ENCODE results near the gene SCAMP4.

The SCAMP4 gene

GRCh38 chr19:1912760-1913505 lies 7.7 kb downstream of the SCAMP4 start:
- no peak for DNase-seq (ENCODE audit: low read depth)

DNA sequence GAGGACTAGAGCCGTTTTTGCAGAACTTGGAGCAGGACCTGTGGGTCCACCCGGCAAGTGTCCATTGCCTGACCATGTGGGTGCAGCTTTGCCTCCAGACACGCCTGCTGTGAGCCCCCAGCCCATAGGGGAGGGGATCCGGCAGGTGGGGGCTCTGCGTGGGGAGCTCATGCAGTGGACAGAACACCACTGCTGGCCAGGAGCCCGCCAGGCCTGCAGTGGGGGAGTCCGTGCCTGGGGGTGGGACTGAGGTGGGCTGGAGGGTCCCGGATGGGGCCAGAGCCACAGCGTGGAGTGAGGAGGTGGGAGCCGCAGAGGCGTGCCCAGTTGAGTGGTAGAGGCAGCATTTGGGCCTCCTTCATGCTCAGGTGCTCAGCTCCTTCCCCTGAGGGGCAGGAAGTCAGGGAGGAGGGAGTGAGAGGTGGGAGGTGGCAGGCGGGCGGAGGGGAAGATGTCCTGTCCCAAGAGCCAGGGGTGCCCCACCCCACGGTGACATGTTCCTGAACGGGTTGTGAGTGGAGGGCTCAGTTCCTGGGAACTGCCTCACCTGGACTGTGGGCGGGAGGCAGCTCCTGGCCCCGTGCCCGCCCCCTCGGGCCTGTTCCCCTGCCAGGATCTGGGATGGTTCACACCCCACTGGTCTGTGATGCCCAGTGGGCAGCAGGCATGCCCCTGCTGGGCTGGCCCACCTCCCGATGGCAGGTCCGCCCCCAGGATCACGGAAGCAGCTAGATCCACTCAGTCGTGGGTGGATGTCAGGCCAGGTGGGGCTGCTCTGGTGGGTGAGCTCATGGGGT lies 8.8 kb downstream of the SCAMP4 start:
- no peak for DNase-seq (ENCODE audit: low read depth)

- DNase-seq (ENCODE audit: low read depth) = no peak
Observed at GRCh38 chr19:1914826-1915341, 9.7 kb downstream of the SCAMP4 start.

- no peak for DNase-seq (ENCODE audit: low read depth)
Observed at GRCh38 chr19:1917146-1917545, 11.9 kb downstream of the SCAMP4 start.

GRCh38 chr19:1917926-1918325 lies 12.7 kb downstream of the SCAMP4 start:
- no peak for DNase-seq (ENCODE audit: low read depth)

GRCh38 chr19:1918975-1919374 lies 13.8 kb downstream of the SCAMP4 start:
- DNase-seq (ENCODE audit: low read depth) = no peak

DNA sequence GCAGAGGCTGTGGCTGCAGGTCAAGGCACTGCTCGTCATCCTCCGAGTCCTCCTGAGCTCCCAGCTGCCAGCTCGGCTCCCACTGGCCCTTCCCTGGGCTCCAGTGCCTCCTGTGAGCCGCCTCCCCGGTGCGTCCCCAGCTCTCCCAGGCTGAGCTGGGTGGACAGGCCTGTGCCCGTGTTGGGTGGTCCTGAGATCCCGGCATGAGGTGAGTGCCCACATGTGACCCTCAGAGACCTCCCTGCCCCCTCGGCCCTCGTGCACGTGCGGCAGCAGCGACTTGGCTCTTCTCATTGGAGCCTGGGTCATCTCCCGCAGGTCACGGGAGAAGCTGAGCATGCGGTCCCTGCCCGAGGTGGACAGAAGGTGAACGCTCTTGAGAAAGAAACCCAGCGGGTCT lies 15.4 kb downstream of the SCAMP4 start:
- DNase-seq (ENCODE audit: low read depth) = no peak

DNA sequence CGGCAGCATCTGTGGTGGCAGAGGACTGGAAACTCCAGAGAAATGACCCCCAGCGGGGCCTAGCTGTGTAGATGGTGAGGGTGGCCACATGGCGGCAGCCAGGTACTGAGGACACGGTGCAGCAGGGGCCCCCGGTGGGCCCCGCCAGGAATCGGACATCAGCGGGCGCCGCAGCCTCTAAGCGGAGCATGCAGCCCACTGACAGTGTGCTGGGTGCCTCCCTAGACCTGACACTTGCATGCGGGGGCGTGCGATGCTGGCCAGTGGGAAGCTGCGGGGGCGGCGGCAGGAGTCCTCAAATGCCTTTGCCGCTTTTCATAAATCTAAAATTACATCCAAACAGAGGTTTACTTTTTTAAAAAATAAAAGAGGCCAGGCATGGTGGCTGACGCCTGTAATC lies 16.1 kb downstream of the SCAMP4 start:
- no peak for DNase-seq (ENCODE audit: low read depth)

- no peak for DNase-seq (ENCODE audit: low read depth)
Observed at GRCh38 chr19:1921825-1922224, 16.6 kb downstream of the SCAMP4 start.

DNA sequence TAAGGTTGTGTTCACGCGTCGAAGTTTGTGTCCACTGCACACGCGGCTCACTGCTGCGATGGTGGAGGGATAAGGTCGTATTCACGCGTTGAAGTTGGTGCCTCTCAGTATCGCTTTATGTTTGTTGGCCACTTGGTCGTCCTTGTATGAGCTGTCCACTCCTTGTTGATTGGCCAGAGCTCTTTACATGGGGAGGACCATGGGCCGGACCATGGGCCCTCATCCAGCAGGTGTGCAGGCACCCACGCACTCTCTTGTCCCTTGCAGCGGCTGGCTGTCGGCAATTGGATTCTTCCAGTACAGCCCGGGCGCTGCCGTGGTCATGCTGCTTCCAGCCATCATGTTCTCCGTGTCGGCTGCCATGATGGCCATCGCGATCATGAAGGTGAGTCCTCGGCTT lies 17.6 kb downstream of the SCAMP4 start:
- no peak for DNase-seq (ENCODE audit: low read depth)

GRCh38 chr19:1923319-1923718 lies 18.1 kb downstream of the SCAMP4 start:
- DNase-seq (ENCODE audit: low read depth) = no peak

DNA sequence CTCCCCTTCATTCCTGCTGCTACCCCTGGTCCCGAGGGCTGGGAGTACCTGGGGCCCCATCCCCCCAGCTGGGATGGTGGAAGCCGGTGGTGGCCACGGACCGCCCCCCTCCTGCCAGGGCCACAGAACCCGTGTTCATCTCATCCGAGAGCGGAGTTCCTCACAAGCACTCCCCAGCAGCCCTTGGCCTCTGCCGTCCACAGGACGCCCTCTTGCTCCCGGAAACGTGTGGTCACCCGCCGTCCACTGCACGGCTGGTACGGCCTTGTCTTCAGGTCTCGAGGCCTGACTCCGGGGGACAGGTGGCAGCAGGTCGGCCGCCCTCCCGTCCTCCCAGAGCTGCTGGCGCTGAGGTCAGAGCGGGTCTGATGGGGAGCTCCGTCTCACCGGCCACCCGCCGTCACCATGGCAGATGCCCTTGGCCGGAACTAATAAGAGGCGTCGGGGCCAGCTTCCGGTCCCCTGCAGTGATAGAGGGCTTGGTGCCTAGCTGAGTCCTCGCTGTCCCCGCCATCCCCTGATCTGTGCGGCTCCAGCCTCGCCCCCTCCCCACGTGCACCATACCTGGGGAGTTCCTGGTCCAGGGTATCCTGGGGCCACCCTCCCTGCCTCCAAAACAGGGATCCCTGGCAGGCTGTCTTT lies 19.2 kb downstream of the SCAMP4 start:
- no peak for DNase-seq (ENCODE audit: low read depth)

DNA sequence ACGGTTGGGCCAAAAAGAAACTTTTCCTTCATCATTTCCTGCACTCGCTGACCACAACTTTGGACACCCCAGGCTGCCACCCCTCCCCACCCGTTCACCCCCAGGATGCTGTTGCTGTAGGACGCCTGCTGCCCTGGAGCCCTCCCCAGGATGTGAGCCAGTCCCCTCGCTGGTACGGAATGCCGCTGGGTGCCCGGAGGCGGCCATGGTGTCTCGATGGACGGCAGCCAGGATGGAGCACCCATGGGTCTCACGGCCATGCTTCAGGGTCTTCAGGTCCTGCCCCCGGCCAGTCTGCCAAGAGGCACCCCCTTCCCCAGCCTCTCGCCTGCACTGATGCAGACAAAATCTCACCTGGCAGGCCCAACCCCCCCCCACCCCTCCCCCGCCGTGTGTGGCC lies 20.3 kb downstream of the SCAMP4 start:
- DNase-seq (ENCODE audit: low read depth) = no peak

- peak; percentile 83 for DNase-seq (ENCODE audit: low read depth)
Observed at GRCh38 chr19:1929021-1929742, 24.0 kb downstream of the SCAMP4 start.

- DNase-seq (ENCODE audit: low read depth) = no peak
Observed at GRCh38 chr19:1931445-1931844, 26.2 kb downstream of the SCAMP4 start.

DNA sequence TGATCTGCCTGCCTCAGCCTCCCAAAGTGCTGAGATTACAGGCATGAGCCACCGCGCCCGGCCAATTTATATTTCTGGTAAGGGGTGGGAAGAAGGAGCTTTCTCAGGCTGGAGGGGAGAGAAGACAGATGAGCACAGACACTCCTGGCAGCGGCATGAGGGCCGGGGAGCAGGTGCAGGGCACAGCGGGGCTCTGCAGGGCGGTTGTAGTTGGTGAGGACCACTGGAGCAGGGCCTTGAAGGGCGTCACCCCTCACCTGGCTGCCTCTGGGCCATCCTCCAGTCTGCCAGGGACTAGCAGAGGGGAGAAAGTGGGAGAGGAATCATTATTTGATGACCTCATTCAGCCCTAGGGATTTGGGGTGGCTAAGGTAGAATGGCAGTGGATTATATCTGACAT lies 27.2 kb downstream of the SCAMP4 start:
- DNase-seq (ENCODE audit: low read depth) = no peak

GRCh38 chr19:1933244-1933643 lies 28.0 kb downstream of the SCAMP4 start:
- no peak for DNase-seq (ENCODE audit: low read depth)

GRCh38 chr19:1933942-1934341 lies 28.7 kb downstream of the SCAMP4 start:
- no peak for DNase-seq (ENCODE audit: low read depth)

DNA sequence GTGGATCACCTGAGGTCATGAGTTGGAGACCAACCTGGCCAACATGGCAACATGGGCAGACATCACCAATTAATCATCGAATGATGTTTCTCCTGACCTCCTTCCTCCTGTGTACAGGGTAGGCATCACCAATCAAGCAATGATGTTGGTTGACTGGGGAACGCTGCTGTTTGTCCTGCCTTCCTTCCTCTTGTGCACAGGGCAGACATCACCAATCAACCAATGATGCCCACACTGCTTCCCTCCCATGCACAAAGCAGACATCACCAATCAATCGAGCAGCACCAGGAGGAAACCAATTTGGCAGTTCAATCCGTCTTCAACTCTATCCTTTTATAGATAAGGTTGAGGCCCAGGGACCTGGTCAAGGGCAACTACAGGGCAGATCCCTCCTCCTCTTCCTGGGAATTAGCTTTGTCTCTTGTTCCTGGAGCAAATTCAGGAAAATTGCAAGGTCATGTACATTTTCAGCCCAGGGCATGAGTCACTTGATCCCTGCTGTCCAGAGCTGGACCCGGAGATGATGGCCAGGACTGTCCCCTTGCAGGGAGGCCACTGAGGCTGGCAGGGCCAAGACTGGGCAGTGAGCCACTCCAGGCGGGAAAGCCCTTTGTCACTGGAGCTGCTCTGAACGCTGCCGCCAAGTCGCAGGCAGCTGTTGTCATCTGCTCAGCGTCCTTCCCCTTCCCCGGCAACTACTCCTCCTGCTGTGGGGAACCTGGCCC lies 30.4 kb downstream of the SCAMP4 start:
- no peak for DNase-seq (ENCODE audit: low read depth)

DNA sequence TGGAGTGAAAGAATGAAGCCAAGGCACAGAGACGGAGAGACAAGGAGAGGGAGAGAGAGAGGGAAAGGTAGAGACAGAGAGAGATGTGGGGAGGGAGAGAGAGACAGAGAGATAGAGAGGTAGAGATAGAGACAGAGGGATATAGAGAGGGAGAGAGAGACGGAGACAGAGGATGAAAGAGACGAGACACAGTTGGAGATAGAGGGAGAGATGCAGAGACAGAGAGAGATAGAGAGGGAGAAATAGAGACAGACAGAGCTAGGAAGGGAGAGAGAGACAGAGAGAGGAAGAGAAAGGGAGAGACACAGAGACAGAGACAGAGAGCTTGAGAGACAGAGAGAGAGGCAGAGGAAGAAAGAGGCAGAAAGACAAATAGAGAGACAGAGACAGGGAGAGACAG lies 31.2 kb downstream of the SCAMP4 start:
- no peak for DNase-seq (ENCODE audit: low read depth)

DNA sequence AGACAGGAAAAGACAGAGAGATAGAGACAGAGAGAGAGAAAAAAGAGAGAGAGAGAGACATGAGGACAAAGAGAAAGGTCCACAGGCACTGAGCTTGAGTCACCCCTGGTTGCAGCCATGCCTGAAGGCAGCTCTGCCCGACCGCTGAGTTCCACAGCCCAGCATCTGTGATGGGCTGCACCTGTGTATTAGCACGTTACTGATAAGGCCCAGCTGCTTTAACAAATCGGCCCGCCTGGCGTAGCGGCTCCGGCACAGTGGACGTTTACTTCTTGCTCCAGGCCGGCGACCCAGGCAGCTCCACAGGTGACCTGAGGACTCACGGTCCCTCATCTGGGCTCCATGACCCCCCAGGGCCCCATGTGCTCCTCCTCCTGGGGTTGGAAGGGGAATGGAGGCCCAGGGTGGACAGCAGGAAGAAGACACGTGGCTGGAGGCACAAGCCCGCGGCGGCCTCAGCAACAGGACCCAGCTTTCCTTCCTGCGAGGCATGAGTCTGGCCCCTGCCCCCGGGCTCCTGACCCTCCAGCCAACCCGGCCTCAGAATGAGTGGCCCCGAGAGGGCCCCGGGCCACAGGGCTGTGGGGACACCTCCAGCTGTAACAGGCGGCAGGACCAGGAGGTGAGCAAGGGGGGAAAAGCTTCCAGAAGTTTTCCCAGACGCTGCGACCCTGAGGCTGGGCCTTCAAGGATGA lies 31.9 kb downstream of the SCAMP4 start:
- no peak for DNase-seq (ENCODE audit: low read depth)
